Stimulated activated CD8-positive, alpha-beta memory T cell treated with anti-CD3 and anti-CD28 coated beads, Interleukin-12 subunit alpha, Interleukin-12 subunit beta, amount 100 ng/mL, for 24 hours (primary cell): Measurements from ENCODE around the gene TRNAU1AP.

Source experiments
- DNase-seq: peaks from one replicate; pipeline ENCODE4 v3.0.0-alpha.2; 2020; ENCODE audit errors: extremely low read depth

Gene TRNAU1AP

GRCh38 chr1:28604962-28605361, 52.1 kb downstream of the TRNAU1AP start:
- no peak for DNase-seq

- DNase-seq: no peak
These were observed 53.9 kb downstream of the TRNAU1AP start for GRCh38 chr1:28606771-28607170.

GRCh38 chr1:28613175-28613574, 60.3 kb downstream of the TRNAU1AP start:
- no peak for DNase-seq
